HG02870 (cell line): ENCODE results near the gene RRAGC.
A peak's percentile ranks its signal among the peaks of the same experiment; 100 is the strongest.
"Not testable (repeated sequence)": the region's sequence is repeated elsewhere in the genome, so short reads cannot be mapped to it uniquely, and the experiment has no call there.

Experiments used
- ATAC-seq: cut with Tn5 transposase; IDR thresholded peaks from one replicate; pipeline ENCODE4 v1.9.1; 2021; ENCODE audit warnings: mild to moderate bottlenecking, moderate library complexity; ENCODE audit not compliant: unreplicated experiment

RRAGC gene

GRCh38 chr1:38860454-38860795 lies 853 bp upstream of the RRAGC start:
- no peak for ATAC-seq

DNA sequence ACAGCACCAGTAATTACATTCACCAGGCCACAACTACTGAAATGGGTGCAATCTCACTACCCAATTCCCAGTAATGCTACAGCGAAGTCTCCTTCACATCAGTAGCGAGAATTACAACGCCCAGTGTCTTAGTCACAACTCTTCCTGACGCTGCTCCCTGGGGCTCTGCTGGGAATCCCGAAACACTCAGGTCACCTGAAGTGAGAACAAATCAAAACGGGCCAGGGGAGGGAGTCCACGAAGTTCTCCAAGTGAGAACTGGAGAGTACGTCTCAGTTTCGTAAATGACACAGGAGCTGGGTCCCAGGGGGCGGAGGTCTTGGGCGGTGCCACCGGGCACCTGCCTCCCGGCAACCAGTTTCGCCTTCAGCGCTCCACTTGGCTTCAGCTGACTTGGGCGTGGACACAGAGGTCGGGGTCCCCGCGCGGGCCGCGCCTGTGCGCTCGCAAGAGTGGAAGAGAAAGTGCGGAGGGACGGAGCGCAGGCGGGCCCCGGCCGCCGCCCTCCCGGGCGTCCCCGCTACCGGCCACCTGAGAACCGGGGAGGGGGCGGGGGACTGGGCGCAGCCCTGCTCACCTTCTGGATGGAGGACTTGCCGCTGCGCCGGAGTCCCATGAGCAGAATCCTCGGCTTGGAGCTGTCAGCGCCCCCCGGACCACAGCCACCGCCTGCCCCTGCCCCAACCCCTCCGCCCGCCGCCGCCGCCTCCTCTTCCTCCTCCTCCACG lies 575 bp downstream of the RRAGC start:
- peak; percentile 33 for ATAC-seq

GRCh38 chr1:38852780-38853179 lies 6.8 kb downstream of the RRAGC start:
- ATAC-seq = peak; percentile 72

GRCh38 chr1:38848071-38848470 lies 11.5 kb downstream of the RRAGC start:
- no peak for ATAC-seq

- ATAC-seq = no peak
Measured at GRCh38 chr1:38846210-38846609, 13.4 kb downstream of the RRAGC start.

DNA sequence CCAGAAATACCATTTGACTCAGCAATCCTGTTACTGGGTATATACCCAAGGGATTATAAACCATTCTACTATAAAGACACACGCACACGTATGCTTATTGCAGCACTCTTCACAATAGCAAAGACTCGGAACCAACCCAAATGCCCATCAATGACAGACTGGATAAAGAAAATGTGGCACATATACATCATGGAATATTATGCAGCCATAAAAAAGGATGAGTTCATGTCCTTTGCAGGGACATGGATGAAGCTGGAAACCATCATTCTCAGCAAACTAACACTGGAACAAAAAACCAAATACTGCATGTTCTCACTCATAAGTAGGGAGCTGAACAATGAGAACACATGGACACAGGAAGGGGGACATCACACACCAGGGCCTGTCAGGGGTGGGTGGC lies 14.5 kb downstream of the RRAGC start:
- not testable (repeated sequence) for ATAC-seq

- no peak for ATAC-seq
Measured at GRCh38 chr1:38840281-38840680, 19.3 kb downstream of the RRAGC start.

DNA sequence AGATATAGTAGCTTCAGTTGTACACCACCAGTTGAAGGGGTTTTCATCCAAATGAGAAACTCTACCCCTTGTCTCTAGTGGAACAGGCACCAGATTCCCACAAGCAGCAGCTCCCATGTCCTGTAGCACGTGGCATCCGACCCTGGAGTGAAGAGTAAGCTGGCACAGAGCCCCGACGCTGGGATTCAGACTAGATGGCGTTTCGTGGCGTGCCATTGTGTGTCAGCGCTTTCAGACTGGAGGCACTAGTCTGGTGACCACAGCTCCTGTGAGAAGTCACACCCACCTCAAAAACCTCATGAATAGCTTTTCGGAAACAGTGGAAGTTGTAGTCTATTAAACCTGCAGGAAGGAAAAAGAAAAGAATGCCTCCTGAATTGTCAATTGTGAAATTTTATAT lies 20.2 kb downstream of the RRAGC start:
- ATAC-seq = no peak

- ATAC-seq = not testable (repeated sequence)
Measured at GRCh38 chr1:38836316-38836715, 23.3 kb downstream of the RRAGC start.

DNA sequence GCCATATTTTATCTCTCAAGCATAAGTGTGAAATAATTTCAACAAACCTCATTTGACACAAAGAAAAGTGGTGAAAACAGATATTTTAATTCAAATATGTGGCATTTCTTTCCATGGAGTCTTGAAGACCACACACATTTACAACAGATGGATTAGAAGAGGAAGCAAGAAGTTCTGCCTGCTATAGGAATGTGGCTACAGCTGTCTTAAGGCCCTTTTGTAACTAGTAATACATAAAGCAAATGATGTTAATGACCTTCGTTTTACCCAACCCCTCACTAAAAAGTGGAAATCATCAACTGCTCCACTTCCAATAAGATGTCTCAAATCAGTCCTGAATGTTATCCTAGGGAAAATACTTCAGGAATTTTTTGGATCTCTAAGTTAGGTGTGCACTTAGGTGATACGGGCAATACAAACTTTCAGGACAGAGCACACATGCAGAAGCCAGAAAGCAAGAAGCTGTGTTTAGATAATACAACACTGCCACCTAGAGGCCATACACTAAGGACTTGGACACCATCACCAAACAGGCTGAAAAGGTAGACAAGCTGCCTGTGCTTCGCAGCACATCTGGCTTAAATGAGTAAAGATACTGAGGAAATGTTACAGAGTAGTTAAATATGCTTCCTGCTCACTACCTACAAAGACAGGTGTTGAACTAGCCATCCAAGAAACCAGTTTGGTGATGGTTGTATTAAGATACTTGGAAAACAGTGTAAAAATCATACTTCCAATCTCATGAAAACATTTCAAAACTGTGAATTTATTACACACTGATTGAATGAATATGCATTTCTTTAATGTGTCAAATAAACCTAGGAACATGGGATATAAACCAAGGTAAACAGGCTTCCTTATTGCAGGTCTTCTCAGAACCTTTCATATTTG lies 24.4 kb downstream of the RRAGC start:
- ATAC-seq = no peak

DNA sequence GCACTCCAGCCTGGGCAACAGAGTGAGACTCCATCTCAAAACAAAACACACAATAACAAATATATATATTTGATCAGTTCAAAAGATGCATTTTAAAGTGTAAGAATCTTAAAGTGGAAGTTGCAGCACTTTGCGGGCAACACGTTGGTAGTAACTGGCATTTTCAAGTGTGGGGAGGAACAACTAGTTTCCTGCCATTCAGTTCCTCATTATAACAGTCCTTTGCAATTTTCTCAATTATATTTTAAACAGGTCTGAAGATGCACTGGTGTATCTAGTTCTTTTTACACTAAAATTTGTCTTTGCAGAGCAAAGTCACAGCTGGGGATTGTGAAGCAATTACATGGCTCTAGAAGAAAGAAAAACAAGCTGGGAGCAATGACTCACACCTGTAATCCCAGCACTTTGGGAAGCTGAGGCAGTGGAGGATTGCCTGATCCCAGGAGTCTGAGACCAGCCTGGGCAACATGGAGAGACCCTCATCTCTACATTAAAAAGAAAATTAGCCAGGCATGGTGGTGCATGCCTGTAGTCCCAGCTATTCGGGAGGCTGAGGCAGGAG lies 25.3 kb downstream of the RRAGC start:
- no peak for ATAC-seq

DNA sequence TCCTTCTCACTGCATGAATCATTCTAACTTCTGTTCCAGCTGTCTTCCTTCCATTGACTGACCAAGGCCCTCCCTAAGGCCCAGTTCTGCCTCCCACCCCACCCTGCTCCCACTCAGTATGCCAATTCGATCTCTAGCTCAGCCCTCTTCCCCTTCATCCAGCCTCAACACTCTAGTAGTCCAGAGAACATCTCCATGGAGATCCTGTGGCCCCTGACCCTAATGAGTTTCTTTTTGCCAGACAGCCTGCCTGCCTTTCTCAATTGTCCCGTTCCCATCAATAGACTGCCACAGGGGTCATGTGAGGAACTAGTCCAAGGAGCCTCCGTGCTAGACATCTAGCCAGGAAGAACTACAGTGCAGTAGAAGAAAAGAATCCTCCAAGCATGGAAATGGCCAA lies 26.4 kb downstream of the RRAGC start:
- no peak for ATAC-seq

DNA sequence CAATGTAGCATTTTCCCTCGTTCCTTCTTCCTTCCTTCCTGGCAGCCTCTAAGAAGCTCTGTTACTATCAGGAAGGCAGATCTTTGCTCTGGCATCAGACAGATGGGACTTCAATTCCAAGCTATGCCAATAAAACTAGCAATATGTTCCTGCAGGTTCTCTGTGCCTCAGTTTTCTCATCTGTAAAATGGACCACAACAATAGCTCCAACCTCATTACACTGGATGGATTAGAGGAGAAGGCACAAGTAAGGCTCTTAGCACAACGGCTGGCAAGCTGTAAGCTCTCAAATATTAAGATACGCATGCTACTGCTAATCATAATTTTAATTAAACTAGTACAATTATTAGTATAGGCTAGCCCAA lies 27.2 kb downstream of the RRAGC start:
- no peak for ATAC-seq

GRCh38 chr1:38831731-38832369 lies 27.7 kb downstream of the RRAGC start:
- ATAC-seq = no peak

- ATAC-seq = no peak
Measured at GRCh38 chr1:38829368-38829767, 30.2 kb downstream of the RRAGC start.

DNA sequence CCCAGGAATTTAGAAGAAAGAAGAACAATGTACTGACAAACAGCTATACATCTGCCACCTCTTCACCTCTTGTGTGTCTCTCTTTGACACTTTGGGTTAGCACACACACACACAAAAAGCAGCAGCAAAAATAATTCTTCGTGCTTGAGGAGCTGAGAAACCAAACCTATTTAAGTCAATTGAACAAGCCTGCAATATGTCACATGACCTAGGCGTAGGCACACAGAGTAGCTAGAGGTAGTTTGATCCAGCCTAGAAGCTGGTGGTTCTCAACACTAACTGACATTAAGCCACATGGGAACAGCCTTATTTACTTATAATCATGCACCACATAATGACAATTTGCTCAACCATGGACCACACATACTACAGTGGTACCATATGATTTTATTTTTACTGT lies 32.3 kb downstream of the RRAGC start:
- no peak for ATAC-seq

GRCh38 chr1:38826886-38827285 lies 32.7 kb downstream of the RRAGC start:
- ATAC-seq = no peak

DNA sequence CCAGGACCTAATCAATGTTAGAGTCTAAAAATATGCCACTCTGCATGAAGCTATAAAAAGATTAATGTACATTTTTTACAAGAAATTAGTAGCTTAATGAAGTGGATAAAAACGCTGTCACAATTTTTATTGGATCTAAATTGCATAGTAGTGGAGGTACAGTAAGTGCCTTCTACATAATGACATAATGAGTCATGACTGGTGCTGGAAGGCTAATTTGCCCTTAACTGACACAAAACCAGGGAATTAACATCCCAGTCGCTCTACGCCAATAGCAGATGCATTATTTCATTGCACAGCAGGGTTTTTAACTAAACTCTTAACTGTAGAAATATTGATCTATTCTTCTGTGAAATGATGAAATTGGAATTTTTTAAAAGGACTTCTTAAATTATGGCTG lies 33.3 kb downstream of the RRAGC start:
- no peak for ATAC-seq

- no peak for ATAC-seq
Measured at GRCh38 chr1:38820860-38821259, 38.7 kb downstream of the RRAGC start.

- ATAC-seq = no peak
Measured at GRCh38 chr1:38819516-38819915, 40.1 kb downstream of the RRAGC start.

- no peak for ATAC-seq
Measured at GRCh38 chr1:38819040-38819439, 40.5 kb downstream of the RRAGC start.
